Measurements from ENCODE around the gene GPRC5B. TPM values are rescaled to one million over a fixed set of nuclear protein-coding genes. Genes with fewer than 3 reads are reported as not detected.

GPRC5B gene
- total RNA-seq, 1 experiment from 2014 or later = 137 TPM

GRCh38 chr16:19872179-19872863 is 12.3 kb downstream of the GPRC5B start:
- H3K18ac ChIP-seq (ENCODE audit: insufficient read length, low read depth, low read length) = no peak overlapping the region
- H3K9ac ChIP-seq (ENCODE audit: extremely low read depth, insufficient read length, low read length) = no peak overlapping the region
- no peak overlapping the region for H3K56ac ChIP-seq (ENCODE audit: insufficient read length, low read depth, low read length)
- no peak overlapping the region for H2AK5ac ChIP-seq (ENCODE audit: insufficient read length, low read length)
- Mint-ChIP-seq H3K36me3 (ENCODE audit: insufficient read depth in 1 of 3, low read depth in 3 of 3) (peaks cover 45 to 81% (median 68%) of the 10 kb centered on the region in 3 experiments), H3K27ac (peak overlapping the region in 2 of 3 experiments; percentile 61 to 63; a peak in 2 of 7 replicates), H3K9me3 (no peaks in the 10 kb centered on the region), H3K27me3 (ENCODE audit: low read depth) (no peaks in the 10 kb centered on the region), H3K4me3 (no peak overlapping the region), H3K4me1 (peaks cover 33 to 36% of the 10 kb centered on the region in 2 experiments)
- H3K27ac ChIP-seq (ENCODE audit: insufficient read length, low read depth, low read length) = no peak overlapping the region
- no peak overlapping the region for H2AFZ ChIP-seq (ENCODE audit: low read length)
- H4K5ac ChIP-seq (ENCODE audit: insufficient read length, low read depth, low read length) = no peak overlapping the region
- H4K8ac ChIP-seq (replicated peaks; ENCODE audit: insufficient read length, low read depth, low read length) = no peak overlapping the region
- H3K4ac ChIP-seq (ENCODE audit: low read depth, low read length) = no peak overlapping the region
- H2BK12ac ChIP-seq (ENCODE audit: insufficient read length, low read depth, low read length) = no peak overlapping the region
- DNase-seq = no peak
- H3K79me1 ChIP-seq (ENCODE audit: insufficient read depth, low read depth, low read length, poor library complexity, severe bottlenecking) = peaks cover 6% of the 10 kb centered on the region
- H2BK120ac ChIP-seq (ENCODE audit: low read depth, low read length, poor library complexity, severe bottlenecking) = no peak overlapping the region
- H3K4me1 ChIP-seq (ENCODE audit: insufficient read depth, low read length) = peaks cover 8% of the 10 kb centered on the region
- no peak overlapping the region for H3K4me2 ChIP-seq (ENCODE audit: insufficient read depth, insufficient read length, low read length)
- H2BK15ac ChIP-seq (ENCODE audit: low read depth, low read length) = no peak overlapping the region
- no peak overlapping the region for H3K23ac ChIP-seq (ENCODE audit: insufficient read length, low read depth, low read length)
- no peak for TF ChIP-seq CTCF (conservative IDR thresholded peaks at IDR 0.05)
- H3K27me3 ChIP-seq (ENCODE audit: insufficient read depth, low read length) = no peaks in the 10 kb centered on the region
- no peak overlapping the region for H2BK5ac ChIP-seq (ENCODE audit: insufficient read length, low read length)
- no peaks in the 10 kb centered on the region for H3K9me3 ChIP-seq (ENCODE audit: control insufficient read depth, low read depth, low read length)
- H3K79me2 ChIP-seq (ENCODE audit: insufficient read depth, low read length) = peaks cover 23% of the 10 kb centered on the region; the same call in 1 of the 2 replicates
- no peaks in the 10 kb centered on the region for H4K20me1 ChIP-seq (ENCODE audit: control insufficient read depth, insufficient read depth, insufficient read length)
- no peak overlapping the region for H3K14ac ChIP-seq (ENCODE audit: insufficient read depth, low read length)
- H3K23me2 ChIP-seq (ENCODE audit: insufficient read length, low read depth, low read length, poor library complexity, severe bottlenecking) = no peaks in the 10 kb centered on the region
- H4K91ac ChIP-seq (ENCODE audit: insufficient read length, low read depth, low read length) = no peak overlapping the region
- no peak overlapping the region for H2BK20ac ChIP-seq (ENCODE audit: low read depth, low read length, poor library complexity, severe bottlenecking)
- no peak overlapping the region for H3T11ph ChIP-seq (ENCODE audit: low read length)
- WGBS (ENCODE audit: extremely low coverage, insufficient read length, low lambda C conversion rate) = no CpG with 5 or more reads among the region's 33 CpGs

Measured in H9 (cell line).